GM18526 (cell line): ENCODE data around the gene ACCS.
A peak's percentile ranks its signal among the peaks of the same experiment; 100 is the strongest.

Experiments
- POLR2A ChIP-seq: IDR thresholded peaks from 3 replicates; pipeline ENCODE4 v1.6.1; 2011; ENCODE audit not compliant: insufficient read length; ENCODE audit errors: extremely low read depth

The ACCS gene

DNA sequence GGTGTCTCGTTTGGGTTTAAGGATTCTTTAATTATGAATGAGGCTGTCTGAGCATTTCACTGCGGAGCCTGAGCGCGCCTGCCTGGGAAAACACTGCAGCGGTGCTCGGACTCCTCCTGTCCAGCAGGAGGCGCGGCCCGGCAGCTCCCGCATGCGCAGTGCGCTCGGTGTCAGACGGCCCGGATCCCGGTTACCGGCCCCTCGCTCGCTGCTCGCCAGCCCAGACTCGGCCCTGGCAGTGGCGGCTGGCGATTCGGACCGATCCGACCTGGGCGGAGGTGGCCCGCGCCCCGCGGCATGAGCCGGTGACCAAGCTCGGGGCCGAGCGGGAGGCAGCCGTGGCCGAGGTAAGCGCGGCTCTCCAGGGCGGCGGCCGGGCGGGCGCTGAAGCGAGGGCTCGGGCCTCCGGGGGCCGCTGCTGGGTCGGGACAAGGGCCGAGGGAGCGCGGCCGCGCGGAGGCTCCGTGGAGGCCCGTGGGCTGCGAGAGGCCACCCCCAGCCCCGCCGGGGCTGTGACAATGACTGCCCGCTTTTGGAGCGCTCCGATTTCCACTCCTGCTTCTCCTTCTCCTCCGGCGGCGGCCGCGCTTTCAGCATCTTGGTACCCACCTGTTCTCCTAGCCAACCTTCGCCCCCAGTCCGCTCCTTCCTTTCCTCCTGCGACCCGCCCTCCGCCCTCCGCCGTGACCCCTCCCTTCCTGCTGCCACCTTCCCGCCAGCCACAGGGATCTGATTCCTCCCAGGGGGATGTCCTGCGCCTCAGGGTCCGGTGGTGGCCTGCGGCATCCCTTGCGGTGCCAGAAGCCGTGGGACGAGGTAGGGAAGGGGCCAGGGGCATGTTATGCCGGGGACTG, 29.7 kb downstream of the ACCS start, which contains the start of gene EXT2:
Gene EXT2 (plus strand): TSS at position 173 of the 854 bp plus-strand sequence. CDS start 12,035 bp downstream, outside the sequence.
- peak; percentile 54 for TF ChIP-seq POLR2A

DNA sequence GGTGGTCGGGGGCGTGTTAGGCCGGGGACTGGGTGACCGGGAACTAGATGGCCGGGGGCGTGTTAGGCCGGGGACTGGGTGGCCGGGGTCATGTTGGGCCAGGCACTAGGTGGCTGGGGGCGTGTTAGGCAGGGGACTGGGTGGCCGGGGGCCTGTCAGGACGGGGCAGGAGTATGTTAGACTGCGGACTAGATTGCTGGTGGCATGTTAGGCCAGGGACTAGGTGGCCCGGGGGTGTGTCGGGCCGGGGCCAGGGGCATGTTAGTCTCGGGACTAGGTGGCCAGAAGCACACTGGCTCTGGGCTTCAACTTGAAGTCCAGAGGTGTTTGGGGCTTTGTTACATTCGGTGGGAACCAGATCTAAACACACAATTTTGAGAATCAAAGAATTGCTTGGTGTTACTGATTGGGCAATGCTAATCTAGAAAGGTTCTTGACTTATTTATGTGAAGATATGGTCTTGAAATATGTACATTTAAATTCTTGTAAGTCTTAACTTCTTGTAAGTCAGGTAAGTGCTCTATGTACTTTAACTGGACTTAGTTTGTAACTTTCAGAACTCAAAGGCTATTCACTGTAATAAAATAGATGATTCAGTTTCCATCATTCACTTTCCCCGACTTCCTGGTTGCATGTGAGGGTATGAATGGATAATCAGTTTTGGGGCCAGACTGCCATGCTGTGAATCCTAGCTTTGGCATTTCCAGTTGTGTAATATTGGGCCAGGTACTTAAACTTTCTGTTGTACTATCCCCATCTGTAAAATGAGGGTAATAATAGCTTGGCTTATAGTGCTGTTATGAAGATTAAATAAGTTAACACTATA, 30.5 kb downstream of the ACCS start:
- TF ChIP-seq POLR2A, result no peak

DNA sequence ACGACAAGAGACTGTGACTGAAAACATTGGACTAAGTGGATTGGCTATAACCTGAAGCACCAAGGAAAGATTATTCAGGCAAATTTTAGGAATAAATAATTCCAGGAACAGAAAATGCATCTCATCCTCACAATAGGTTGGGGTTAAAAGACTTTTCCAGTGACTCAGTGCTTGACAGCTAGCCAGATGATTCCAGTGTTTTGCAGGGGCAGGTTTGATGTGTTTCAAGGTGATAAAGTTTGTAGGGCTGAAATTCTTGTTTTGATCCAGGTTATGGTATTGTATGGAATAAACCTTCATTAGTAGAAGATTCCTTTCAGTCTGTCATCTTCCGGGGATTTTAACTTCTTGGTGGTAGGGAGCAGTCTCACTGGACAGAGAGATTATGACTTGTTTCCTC, 31.8 kb downstream of the ACCS start:
- TF ChIP-seq POLR2A, result no peak

DNA sequence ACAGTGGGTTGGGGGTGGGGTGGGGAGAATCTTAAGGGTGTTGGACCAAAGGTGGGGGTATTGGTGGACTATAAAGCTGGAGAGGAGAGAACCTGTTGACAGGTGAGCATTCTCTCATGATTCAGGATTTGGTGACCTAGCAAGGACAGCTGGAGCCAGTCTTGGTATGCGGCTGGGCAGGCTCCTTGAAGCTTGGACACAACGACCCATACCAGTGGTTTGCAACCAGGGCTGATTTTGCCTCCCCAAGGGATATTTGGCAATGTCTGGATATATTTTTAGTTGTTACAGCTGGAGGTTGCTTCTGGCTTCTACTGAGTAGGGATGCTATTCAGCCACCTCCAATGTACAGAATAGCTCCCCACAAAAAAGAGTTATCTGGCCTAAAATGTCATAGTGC, 35.0 kb downstream of the ACCS start:
- TF ChIP-seq POLR2A, result no peak

DNA sequence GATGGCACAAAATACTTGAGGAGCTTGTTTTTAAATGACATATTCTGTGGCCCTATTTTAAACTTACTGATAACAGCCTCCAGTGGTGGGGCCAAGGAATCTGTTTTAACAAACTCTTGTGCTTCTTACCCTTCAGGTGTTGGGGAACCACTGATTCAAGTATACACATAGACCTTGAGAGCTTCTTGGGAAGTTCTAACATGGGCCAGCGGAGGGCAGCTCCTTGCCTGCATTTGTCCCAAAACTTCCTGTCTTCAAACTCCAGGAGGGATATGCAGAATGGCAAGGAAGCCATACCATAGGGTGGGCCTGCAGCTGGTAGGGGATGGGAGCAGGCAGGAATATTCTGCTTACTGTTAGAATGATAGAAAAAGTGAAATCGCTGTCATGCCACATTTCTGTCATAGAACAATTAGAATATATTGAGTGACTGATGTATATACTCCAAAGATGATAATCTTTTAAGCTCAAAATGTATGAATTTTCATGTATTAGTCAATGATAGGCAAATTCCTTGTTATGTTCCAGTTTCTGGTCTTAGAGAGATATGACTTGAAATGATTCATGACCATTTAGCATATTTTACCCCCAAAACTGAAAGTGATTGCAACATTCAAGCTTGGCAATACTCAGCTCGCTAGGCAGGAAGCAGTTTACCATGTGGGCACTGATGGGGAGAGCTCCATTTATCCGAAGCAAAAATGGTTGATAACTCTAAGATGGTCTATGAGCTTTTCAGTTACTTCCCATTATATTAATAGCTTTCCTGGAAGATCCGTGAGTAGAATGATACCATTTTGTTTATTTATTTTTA, 38.6 kb downstream of the ACCS start:
- TF ChIP-seq POLR2A, result no peak

DNA sequence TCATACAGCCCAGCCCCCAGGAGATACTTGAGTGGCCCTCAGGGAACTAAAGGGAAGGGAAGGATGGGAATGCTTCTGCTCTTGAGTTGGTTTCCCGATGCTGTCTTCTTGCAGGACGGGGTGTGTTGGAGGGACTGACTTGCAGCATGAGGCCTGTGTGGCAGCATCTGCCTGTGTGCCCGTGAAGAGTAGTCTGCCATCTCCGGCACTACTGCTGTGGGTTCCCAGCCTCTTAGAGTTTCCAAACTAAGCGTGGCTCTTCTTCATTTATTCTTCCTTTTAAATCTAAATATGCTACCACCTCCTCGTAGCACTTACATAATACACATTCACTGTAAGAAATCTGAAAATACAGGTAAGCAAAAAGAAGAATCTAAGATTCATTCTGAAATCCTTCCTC, 42.2 kb downstream of the ACCS start:
- no peak for TF ChIP-seq POLR2A

DNA sequence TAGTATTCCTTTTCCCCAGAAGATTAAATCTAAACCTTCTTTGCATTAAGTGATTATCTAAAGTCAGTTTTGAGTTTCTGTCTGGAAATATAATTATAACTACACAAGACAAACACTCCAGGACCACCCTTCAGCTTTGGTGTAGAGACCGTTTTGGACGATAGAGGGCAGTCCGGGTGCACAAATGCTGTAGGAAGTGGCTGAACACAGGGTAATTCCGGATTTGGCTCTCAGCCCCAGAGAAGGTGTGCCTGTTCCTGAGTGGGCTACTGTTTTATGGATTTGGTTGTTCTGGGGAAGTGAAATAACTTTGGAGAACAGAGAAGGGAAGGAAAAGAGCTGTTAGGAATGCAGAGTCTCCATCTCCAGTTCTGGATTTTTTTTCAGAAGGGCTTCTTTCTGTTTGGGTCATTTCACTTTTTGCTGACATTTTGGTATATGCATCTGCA, 44.2 kb downstream of the ACCS start:
- TF ChIP-seq POLR2A, result no peak

DNA sequence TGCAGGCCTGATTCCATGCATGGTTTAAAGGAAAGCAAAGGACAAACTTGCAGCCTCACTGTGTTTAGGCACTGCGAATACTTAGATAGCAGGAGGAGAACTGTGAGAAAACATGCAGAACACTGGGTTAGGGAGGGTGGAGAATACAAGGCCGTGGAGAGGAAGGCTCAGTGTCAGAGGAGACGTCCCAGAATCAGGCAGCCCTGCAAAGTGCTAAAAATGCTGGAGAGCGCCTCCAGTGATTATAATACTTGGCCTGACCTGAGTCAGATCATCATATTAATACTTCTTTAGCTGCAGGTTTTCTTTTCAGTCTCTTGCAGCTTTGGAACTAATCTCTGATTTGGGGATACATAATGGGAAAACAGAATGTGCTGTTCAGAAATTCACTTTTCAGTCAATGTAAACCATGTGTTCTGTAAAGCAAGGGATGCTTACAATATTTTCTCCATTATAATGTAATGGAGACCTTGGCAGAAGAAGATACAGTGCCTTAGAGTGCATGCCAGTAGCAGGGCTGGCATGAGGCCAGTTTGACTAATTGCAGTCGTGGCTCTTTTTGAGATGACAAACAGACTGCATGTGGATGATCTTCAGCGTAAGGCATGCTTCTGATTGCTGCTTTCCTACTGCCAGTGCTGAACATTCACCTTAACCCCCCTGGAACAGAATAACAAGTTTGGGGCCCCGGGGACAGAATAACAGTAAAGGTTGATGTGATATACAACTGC, 46.2 kb downstream of the ACCS start:
- TF ChIP-seq POLR2A, result no peak

DNA sequence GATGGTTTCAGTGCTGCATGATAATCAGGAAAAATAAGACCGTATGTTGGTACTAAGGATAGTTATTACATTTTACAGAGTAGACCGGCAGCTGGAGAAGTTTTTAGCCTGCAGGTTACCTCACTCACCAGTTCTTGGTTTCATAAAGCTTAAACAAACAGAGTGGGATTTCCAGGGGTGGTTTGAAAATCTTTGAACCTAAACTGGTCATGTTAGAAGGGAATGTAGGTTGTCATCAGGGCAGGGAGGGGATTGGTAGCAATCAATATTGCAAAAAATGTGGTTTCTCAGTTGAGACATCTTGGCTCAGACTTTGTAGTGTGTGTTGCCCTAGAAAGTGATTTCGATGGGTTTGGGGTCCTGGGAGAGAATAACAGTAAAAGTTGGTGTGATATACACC, 46.9 kb downstream of the ACCS start:
- TF ChIP-seq POLR2A, result no peak

DNA sequence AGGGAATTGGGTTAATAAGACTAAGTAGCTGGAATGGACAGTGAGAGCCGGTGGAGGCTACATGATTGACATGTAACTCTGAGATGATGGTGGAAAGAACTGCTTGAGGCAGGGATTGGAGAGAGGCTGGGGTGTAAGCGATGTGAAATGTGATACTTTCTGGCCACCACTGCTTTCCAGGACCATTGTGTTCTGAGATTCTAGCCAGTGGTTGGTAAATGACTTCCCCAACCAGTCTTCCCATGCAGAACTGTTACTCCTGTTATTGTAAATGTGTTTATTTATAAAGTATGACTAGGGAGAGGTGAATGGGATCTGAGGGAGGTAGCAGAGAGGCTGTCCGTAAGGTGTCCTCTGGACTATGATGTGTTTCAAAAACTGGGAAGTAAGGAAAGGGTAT, 47.5 kb downstream of the ACCS start:
- no peak for TF ChIP-seq POLR2A

DNA sequence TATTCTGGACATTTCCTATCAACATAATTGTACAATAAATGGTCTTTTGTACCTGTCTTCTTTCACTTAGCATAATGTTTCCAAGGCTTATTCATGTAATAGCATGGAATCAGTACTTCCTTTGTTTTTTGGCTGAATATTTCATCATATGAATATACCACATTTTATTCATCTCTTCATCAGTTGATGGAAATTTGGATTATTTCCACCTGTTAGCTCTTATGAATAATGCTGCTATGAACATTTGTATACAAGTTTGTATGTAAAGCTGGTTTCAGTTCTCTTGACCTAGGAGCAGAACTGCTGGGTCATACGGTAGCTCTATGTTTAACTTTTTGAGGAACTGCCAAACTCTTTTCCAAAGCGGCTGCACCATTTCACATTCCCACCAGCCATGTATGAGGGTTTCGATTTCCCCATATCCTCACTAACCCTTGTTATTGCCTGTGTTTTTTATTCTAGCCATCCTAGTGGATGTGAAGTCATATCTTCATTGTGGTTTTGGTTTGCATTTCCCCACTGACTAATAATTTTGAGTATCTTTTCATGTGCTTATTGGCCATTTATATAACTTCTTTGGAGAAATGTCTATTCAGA, 50.3 kb downstream of the ACCS start:
- TF ChIP-seq POLR2A, result no peak

DNA sequence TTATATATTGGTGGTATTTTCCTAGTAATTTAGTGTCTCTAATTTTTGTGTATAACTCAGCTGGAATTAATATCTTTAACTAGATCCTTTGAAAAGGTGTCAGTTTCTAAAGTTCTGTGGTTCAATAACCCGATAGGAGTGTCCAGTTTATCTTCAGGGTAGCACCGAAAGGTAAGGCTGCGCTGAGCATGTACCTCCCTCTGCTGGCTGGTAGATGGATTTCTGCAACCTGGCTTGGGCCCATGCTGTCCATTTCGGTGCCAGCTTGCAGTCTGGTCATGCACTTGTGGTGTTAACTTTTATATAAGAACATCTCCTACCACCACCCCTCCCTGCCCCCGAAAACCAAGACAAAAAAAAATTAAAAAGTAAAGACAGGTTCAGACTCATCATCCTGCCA, 54.1 kb downstream of the ACCS start:
- TF ChIP-seq POLR2A, result no peak

DNA sequence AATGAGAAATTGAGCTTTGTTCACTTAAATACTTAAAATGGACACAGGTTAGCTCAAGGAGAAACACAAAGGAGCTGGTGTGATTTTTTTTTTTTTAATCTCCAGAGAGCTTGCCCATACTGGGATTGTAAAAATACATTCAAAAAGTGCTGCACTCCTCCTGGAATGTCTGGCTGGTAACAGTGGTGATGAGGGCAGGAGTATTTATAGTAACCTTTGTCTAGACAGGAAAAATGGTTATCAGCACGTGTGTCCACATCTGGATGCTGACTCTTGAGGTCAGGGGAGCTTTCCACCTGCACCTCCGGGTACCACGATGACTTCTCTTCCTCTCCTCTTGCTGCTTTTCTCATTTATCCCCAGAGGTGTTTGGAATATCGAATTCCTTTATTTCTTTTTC, 59.5 kb downstream of the ACCS start:
- TF ChIP-seq POLR2A, result no peak

DNA sequence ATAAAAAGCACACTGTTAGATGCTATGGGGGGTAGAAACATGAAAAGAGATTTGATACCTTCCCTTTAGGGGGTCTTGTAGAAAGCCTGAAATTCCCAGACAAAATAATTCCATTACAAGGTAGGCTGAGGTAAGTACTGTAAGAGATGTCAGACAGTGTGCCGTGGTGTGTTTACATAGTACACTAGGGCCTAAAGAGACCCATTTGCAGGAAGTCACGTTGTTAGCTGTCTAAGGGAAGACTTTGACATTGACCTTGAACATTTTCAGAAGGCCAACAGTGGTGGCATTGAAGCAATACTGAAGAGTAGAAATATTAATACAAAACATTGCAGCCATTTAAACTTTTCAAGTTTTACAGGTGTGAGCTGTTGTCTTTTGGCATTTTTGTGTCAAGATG, 60.2 kb downstream of the ACCS start:
- TF ChIP-seq POLR2A, result no peak
